T47D (cell line): ENCODE results near the gene PKN2.

Experiments
- DNase-seq, 2 experiments: peaks; one replicate each; pipeline versions ENCODE4 v3.0.0 to v3.0.0-alpha.2; 2011 to 2012; ENCODE audit warnings: low read depth in 1 of 2, low spot score in 1 of 2
- JUND ChIP-seq: IDR thresholded peaks from 2 replicates; pipeline ENCODE4 v1.6.1; 2012; ENCODE audit warnings: low read depth
- in situ Hi-C: cut with HindIII; loops from 2 replicates; pipeline ENCODE4 v1.10.0; 2016; ENCODE audit warnings: low sequenced_read_pairs, low pct_unique_long_range_greater_than_20kb

PKN2 gene

GRCh38 chr1:88683541-88684481 lies at the start of gene PKN2:
TSS of gene PKN2 (plus strand) at chr1:88684273. CDS start at chr1:88684581, 308 bp downstream.
- TF ChIP-seq JUND, result no peak
- DNase-seq, result peak; percentile 81 to 98
- in situ Hi-C loops, result no loop called here

- no peak for DNase-seq
- TF ChIP-seq JUND, result no peak
- in situ Hi-C loops, result no loop called here
Observed at GRCh38 chr1:88634538-88634937, 49.5 kb upstream of the PKN2 start.

GRCh38 chr1:88640060-88640459 lies 44.0 kb upstream of the PKN2 start:
- in situ Hi-C loops, result no loop called here
- no peak for TF ChIP-seq JUND
- DNase-seq, result no peak

- no peak for DNase-seq
- TF ChIP-seq JUND, result no peak
- in situ Hi-C loops, result no loop called here
Observed at GRCh38 chr1:88645886-88646285, 38.2 kb upstream of the PKN2 start.

- no peak for TF ChIP-seq JUND
- in situ Hi-C loops, result no loop called here
- DNase-seq, result no peak
Observed at GRCh38 chr1:88646476-88647248, 37.4 kb upstream of the PKN2 start.

- no peak for DNase-seq
- in situ Hi-C loops, result no loop called here
- no peak for TF ChIP-seq JUND
Observed at GRCh38 chr1:88647249-88647645, 36.8 kb upstream of the PKN2 start.

GRCh38 chr1:88647749-88648415 lies 36.2 kb upstream of the PKN2 start:
- in situ Hi-C loops, result no loop called here
- TF ChIP-seq JUND, result no peak
- no peak for DNase-seq

- no peak for TF ChIP-seq JUND
- in situ Hi-C loops, result no loop called here
- no peak for DNase-seq
Observed at GRCh38 chr1:88648706-88649105, 35.4 kb upstream of the PKN2 start.

- in situ Hi-C loops, result no loop called here
- no peak for DNase-seq
- TF ChIP-seq JUND, result no peak
Observed at GRCh38 chr1:88649932-88650331, 34.1 kb upstream of the PKN2 start.

GRCh38 chr1:88650676-88651418 lies 33.2 kb upstream of the PKN2 start:
- no peak for TF ChIP-seq JUND
- in situ Hi-C loops, result no loop called here
- no peak for DNase-seq

- TF ChIP-seq JUND, result no peak
- no peak for DNase-seq
- in situ Hi-C loops, result no loop called here
Observed at GRCh38 chr1:88655140-88655539, 28.9 kb upstream of the PKN2 start.

GRCh38 chr1:88655685-88656299 lies 28.3 kb upstream of the PKN2 start:
- DNase-seq, result peak in 1 of 2 experiments; percentile 16
- in situ Hi-C loops, result no loop called here
- no peak for TF ChIP-seq JUND
